HEK293T (cell line): ENCODE results near the gene LCLAT1.

Experiments
- BHLHE40 ChIP-seq: fragments of 450-650 bp; IDR thresholded peaks from 2 replicates; pipeline ENCODE4 v1.6.1; 2016; ENCODE audit warnings: mild to moderate bottlenecking, moderate library complexity, borderline replicate concordance
- FOXM1 ChIP-seq: fragments of 450-650 bp; IDR thresholded peaks from 2 replicates; pipeline ENCODE4 v1.6.1; 2017; ENCODE audit warnings: mild to moderate bottlenecking, borderline replicate concordance
- LEF1 ChIP-seq: fragments of 450-650 bp; IDR thresholded peaks from 2 replicates; pipeline ENCODE4 v1.6.1; 2017; ENCODE audit warnings: mild to moderate bottlenecking, borderline replicate concordance
- PKNOX1 ChIP-seq: fragments of 450-650 bp; IDR thresholded peaks from 2 replicates; pipeline ENCODE4 v1.6.1; 2016
- TARDBP ChIP-seq: fragments of 450-650 bp; IDR thresholded peaks from 2 replicates; pipeline ENCODE4 v1.6.1; 2016
- ZNF384 ChIP-seq: fragments of 450-650 bp; IDR thresholded peaks from 2 replicates; pipeline ENCODE4 v1.6.1; 2016

GRCh38 chr2:30422444-30423040 is 24.5 kb upstream of the LCLAT1 start:
- no peak for TF ChIP-seq BHLHE40
- TF ChIP-seq LEF1 = no peak
- TF ChIP-seq TARDBP = no peak
- no peak for TF ChIP-seq ZNF384
- no peak for TF ChIP-seq FOXM1
- no peak for TF ChIP-seq PKNOX1
